PC-9 (cell line): Measurements from ENCODE around the gene A1BG.

ENCODE experiments used
- CTCF ChIP-seq: fragments of 200-600 bp; sonication (generic); conservative IDR thresholded peaks from 2 replicates; pipeline ENCODE4 v1.6.1; 2017; ENCODE audit warnings: mixed run types, antibody characterized with exemption, mild to moderate bottlenecking, moderate library complexity
- EZH2 ChIP-seq: fragments of 200-600 bp; sonication (generic); IDR thresholded peaks from 2 replicates; pipeline ENCODE4 v1.8.0; 2017; ENCODE audit warnings: antibody characterized with exemption, low read depth

GRCh38 chr19:58355215-58355796 is 2.0 kb upstream of the A1BG start:
- TF ChIP-seq EZH2 (no peak), CTCF (no peak)
